Rectal smooth muscle tissue (tissue), 1 donor: ENCODE measurements around the gene HMGN3.

Experiments
- H3K27ac ChIP-seq: one replicate; pipeline ENCODE4 v1.7.0; 2013; ENCODE audit warnings: low read depth, low read length, inconsistent platforms
- H3K27me3 ChIP-seq: one replicate; pipeline ENCODE4 v1.7.0; 2013; ENCODE audit warnings: low read length; ENCODE audit not compliant: control insufficient read depth, insufficient read depth
- H3K36me3 ChIP-seq: one replicate; pipeline ENCODE4 v1.7.0; 2013; ENCODE audit warnings: low read length; ENCODE audit not compliant: control insufficient read depth, insufficient read depth
- H3K4me1 ChIP-seq: one replicate; pipeline ENCODE4 v1.7.0; 2013; ENCODE audit warnings: low read length; ENCODE audit not compliant: control insufficient read depth, insufficient read depth
- H3K4me3 ChIP-seq: one replicate; pipeline ENCODE4 v1.7.0; 2013; ENCODE audit warnings: low read length
- H3K9ac ChIP-seq: one replicate; pipeline ENCODE4 v1.7.0; 2013; ENCODE audit warnings: low read length

Gene HMGN3

DNA sequence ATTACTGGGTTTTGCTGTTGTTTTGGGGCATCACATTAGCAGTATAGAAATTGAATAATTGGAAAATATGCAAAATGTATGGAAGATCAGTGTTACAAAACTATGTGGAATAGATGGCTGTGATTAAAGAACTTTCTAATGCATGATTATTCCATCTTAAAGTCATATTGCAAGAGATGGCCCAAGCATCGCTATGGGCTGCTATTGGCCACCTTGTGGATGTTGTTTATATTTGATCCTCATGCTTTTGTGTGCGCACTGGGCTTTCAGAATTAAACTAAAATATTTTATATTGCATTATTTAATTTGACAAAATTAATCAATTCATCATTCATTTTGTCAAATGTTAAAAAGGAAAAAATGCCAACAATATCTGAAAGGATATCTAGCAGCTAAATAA lies 16.1 kb upstream of the HMGN3 start:
- Histone ChIP-seq H3K36me3 (no peaks in the 10 kb centered on the region), H3K4me3 (no peak overlapping the region), H3K4me1 (no peaks in the 10 kb centered on the region), H3K27me3 (no peaks in the 10 kb centered on the region), H3K27ac (no peak overlapping the region), H3K9ac (no peak overlapping the region)

DNA sequence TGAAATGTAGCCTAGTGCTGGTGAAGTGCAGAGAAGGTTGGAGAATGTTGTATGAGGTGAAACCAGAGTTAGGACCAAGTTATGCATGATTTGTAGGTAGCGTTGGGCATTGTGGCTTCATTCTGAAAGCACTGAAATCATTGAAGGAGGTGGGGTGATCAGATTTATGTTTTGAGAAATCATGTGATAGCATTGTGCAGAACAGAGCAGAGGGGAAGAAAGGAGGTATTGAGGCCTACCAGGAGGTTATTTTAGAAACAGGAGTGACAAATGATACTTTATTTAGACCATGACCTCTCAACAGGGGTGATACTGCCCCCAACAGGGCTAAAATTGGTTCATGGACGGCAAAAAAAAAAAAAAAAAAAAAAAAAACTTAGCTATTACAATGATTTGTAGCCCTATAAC lies 15.6 kb upstream of the HMGN3 start:
- Histone ChIP-seq H3K36me3 (no peaks in the 10 kb centered on the region), H3K9ac (no peak overlapping the region), H3K27ac (no peak overlapping the region), H3K27me3 (no peaks in the 10 kb centered on the region), H3K4me3 (no peak overlapping the region), H3K4me1 (no peaks in the 10 kb centered on the region)

DNA sequence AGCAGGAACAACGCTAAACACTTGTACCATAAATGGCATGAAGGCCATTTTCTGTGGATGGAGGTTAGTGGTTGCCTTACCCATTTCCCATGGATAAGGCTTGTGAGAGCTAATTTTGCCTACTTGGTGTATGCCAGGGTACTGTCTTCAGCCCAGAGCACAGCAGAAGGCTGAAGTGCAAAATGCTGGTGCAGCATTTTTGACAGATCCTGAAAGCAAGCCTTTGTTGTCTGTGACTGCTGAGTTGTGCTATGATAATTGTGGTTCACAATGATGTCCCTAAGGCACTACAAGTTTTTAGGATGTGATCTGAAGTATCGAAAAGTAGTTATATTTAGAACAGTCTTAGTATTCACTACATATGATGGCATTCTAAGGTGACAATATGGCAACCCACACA lies 14.7 kb upstream of the HMGN3 start:
- Histone ChIP-seq H3K27ac (no peak overlapping the region), H3K27me3 (no peaks in the 10 kb centered on the region), H3K4me3 (no peak overlapping the region), H3K9ac (no peak overlapping the region), H3K4me1 (no peaks in the 10 kb centered on the region), H3K36me3 (no peaks in the 10 kb centered on the region)

DNA sequence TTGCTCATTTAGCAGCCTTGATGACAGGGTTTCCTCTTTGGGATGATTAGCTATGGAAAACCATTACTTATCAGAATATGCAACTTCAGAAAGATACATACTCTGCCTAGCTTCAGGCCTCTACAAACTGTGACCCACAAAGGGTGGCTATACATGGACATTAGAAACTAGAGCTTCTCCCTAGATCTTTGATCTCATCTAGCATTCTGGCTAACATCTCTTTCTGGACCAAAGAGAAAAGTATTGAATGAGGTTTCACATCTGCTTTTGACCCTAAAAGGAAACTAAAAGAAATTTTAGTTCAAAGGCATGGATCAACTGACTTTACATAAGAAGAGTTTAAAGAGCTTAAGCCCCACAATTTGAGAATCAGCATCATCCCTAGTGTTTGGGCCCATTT lies 12.4 kb upstream of the HMGN3 start:
- H3K4me3 ChIP-seq = no peak overlapping the region
- H3K27me3 ChIP-seq = no peaks in the 10 kb centered on the region
- no peak overlapping the region for H3K27ac ChIP-seq
- H3K4me1 ChIP-seq = no peaks in the 10 kb centered on the region
- H3K36me3 ChIP-seq = no peaks in the 10 kb centered on the region
- H3K9ac ChIP-seq = no peak overlapping the region

- no peak overlapping the region for H3K9ac ChIP-seq
- H3K27me3 ChIP-seq = no peaks in the 10 kb centered on the region
- no peaks in the 10 kb centered on the region for H3K36me3 ChIP-seq
- no peak overlapping the region for H3K4me3 ChIP-seq
- no peaks in the 10 kb centered on the region for H3K4me1 ChIP-seq
- no peak overlapping the region for H3K27ac ChIP-seq
Measured at GRCh38 chr6:79241228-79241627, 6.7 kb upstream of the HMGN3 start.

GRCh38 chr6:79240509-79240908 lies 6.0 kb upstream of the HMGN3 start:
- Histone ChIP-seq H3K9ac (no peak overlapping the region), H3K27ac (no peak overlapping the region), H3K27me3 (no peaks in the 10 kb centered on the region), H3K4me3 (no peak overlapping the region), H3K36me3 (no peaks in the 10 kb centered on the region), H3K4me1 (no peaks in the 10 kb centered on the region)

DNA sequence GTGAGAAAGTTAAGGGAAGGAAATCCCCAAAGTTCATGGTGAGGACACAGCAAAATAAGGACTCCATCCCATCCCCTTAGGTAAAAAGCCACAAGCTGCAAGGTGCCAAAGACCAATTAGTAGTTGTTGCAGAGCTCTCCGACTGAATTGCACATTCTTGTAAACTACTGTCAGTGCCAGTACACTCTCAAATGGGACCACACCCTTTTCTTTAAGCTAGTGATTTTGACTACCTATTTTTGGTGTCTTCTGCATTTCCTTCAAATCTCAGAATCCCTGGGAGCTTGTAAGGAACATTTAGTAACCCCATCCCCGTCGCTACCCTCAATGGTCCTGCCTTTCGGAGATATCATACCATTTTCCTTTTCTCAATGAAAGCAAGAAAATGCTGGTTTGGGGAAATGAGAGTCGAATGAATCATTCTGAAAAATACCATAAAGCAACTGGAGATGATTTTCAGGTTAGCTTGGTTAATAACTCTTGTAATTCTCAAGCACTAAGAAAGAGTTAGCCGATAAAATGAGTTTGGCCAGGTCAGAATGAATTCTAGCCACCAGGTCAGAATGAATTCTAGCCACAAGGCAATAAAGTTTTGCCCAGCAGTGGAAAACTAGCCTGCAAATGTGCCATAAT lies 5.2 kb upstream of the HMGN3 start:
- Histone ChIP-seq H3K36me3 (no peaks in the 10 kb centered on the region), H3K27me3 (no peaks in the 10 kb centered on the region), H3K4me1 (no peaks in the 10 kb centered on the region), H3K9ac (no peak overlapping the region), H3K4me3 (no peak overlapping the region), H3K27ac (no peak overlapping the region)

DNA sequence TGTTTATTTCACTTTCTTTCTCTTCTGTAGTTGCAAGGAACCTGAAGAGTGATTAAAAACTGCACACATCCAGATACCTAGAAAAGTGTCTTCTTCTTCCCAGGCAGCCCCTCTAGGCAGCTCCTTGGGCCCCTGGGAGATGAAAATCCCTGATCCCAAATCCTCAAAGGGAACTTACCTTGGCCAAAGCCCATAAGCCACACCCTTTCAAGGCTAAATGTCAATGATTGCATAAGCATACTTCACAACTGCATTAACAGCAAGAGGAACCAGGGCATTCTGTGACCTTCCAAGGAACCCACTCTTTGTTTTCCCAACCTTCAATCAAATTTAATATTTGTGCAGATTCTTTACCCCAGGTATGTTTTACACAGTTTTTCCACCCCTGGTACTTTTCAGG lies 4.4 kb upstream of the HMGN3 start:
- Histone ChIP-seq H3K9ac (no peak overlapping the region), H3K4me1 (no peaks in the 10 kb centered on the region), H3K27me3 (no peaks in the 10 kb centered on the region), H3K36me3 (no peaks in the 10 kb centered on the region), H3K4me3 (no peak overlapping the region), H3K27ac (no peak overlapping the region)

- H3K4me3 ChIP-seq = no peak overlapping the region
- no peaks in the 10 kb centered on the region for H3K36me3 ChIP-seq
- no peak overlapping the region for H3K27ac ChIP-seq
- H3K27me3 ChIP-seq = no peaks in the 10 kb centered on the region
- H3K9ac ChIP-seq = no peak overlapping the region
- H3K4me1 ChIP-seq = no peaks in the 10 kb centered on the region
Measured at GRCh38 chr6:79236711-79237110, 2.2 kb upstream of the HMGN3 start.

- peak overlapping the region; percentile 89 for H3K9ac ChIP-seq
- peak overlapping the region; percentile 97 for H3K4me3 ChIP-seq
- H3K27ac ChIP-seq = peak overlapping the region; percentile 95
- no peaks in the 10 kb centered on the region for H3K27me3 ChIP-seq
- no peaks in the 10 kb centered on the region for H3K36me3 ChIP-seq
- no peaks in the 10 kb centered on the region for H3K4me1 ChIP-seq
Measured at GRCh38 chr6:79233611-79234149, 802 bp downstream of the HMGN3 start.

DNA sequence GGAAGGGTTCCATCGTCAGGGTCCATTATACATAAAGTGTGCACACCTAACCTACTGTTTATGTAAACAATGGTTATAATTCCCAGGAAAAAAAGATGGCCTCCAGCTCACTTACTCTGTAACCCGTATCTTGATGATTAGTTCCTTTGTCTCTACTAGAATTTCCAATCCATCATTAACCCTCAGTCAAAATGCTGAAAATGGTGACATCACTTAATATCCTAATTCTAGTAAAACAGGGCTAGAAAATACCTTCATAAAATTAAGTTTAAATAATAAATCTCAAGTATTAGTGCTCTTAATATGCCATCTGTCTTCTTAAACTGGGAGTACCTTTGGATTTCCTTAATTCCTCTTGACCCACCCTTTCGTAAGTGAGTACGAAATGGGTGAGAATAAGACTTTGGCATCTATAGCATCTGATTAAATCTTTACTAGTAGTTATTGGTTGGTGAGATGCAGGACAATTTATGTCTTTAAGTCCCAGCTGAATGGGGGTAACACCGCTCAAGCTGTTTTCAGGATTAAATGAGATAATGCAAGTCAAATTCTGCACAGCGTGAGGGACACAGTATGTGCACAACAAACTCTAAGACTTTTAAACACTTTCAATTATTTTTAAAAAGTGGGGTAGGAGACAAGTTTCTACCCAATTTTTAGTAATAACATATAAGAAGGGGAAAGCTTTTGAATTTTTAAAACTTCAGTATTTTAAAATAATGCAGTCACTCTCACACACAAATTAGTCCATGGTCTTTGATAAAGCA lies 1.6 kb downstream of the HMGN3 start:
- Histone ChIP-seq H3K36me3 (no peaks in the 10 kb centered on the region), H3K9ac (no peak overlapping the region), H3K27me3 (no peaks in the 10 kb centered on the region), H3K4me3 (peak overlapping the region; percentile 97), H3K4me1 (no peaks in the 10 kb centered on the region), H3K27ac (peak overlapping the region; percentile 95)

DNA sequence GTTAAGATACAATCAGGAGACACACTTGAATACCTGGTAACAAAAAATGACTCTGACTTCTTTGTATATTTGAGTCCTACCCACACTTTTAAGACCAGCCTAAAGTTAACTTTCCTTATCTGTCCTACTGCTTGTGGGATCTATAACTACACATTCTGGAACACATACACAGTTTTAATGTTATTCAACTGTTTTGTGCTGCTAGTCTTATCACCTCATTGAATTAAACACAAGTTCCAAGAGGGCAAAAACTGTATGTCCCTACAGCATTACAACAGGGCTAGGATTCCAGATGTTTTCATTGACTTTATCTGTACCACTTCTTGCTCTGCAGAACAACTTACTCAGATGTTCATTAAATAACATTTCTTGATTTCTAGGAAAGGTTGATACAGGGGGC lies 2.8 kb downstream of the HMGN3 start:
- no peak overlapping the region for H3K4me3 ChIP-seq
- H3K4me1 ChIP-seq = no peaks in the 10 kb centered on the region
- H3K27ac ChIP-seq = no peak overlapping the region
- H3K9ac ChIP-seq = no peak overlapping the region
- no peaks in the 10 kb centered on the region for H3K27me3 ChIP-seq
- H3K36me3 ChIP-seq = no peaks in the 10 kb centered on the region

GRCh38 chr6:79231101-79231500 lies 3.4 kb downstream of the HMGN3 start:
- Histone ChIP-seq H3K9ac (no peak overlapping the region), H3K27me3 (no peaks in the 10 kb centered on the region), H3K36me3 (no peaks in the 10 kb centered on the region), H3K4me1 (no peaks in the 10 kb centered on the region), H3K4me3 (no peak overlapping the region), H3K27ac (no peak overlapping the region)
